Sigmoid colon (tissue), 7 donors: Measurements from ENCODE around the gene GPR3. TPM values are rescaled to one million over a fixed set of nuclear protein-coding genes. Genes with fewer than 3 reads are reported as not detected.

Experiments
- DNase-seq: peaks from one replicate; pipeline ENCODE4 v3.0.0-alpha.2; 2019
- H3K27ac ChIP-seq, 4 donors: fragments of 200-600 bp; sonication (generic); one replicate each; pipeline ENCODE4 v1.5.1; 2016 to 2019; ENCODE audit warnings: mild to moderate bottlenecking in 1 of 4
- H3K27me3 ChIP-seq, 3 donors: fragments of 200-600 bp; sonication (generic); one replicate each; pipeline ENCODE4 v1.5.1; 2019; ENCODE audit warnings: mild to moderate bottlenecking in 1 of 3
- H3K36me3 ChIP-seq, 4 donors: fragments of 200-600 bp; sonication (generic); one replicate each; pipeline ENCODE4 v1.5.1; 2016 to 2019
- H3K4me1 ChIP-seq, 4 donors: fragments of 200-600 bp; sonication (generic); one replicate each; pipeline ENCODE4 v1.5.1; 2017 to 2019
- H3K4me3 ChIP-seq, 4 donors: fragments of 200-600 bp; sonication (generic); one replicate each; pipeline ENCODE4 v1.5.1; 2017 to 2019; ENCODE audit warnings: mild to moderate bottlenecking in 2 of 4, moderate library complexity in 1 of 4
- H3K9me3 ChIP-seq, 4 donors: fragments of 200-600 bp in 3 of 4; sonication (generic) in 3 of 4; one replicate each; pipeline versions ENCODE4 v1.5.1 to v1.6.1; 2013 to 2019
- EP300 ChIP-seq, 4 donors: sonication (generic); formaldehyde crosslinking; IDR thresholded peaks; one replicate each; pipeline ENCODE4 v1.6.1; 2017; ENCODE audit warnings: antibody characterized with exemption in 4 of 4
- POLR2A ChIP-seq, 2 donors: fragments of 450-650 bp; IDR thresholded peaks; one replicate each; pipeline ENCODE4 v1.6.1; 2016; ENCODE audit warnings: antibody characterized with exemption in 2 of 2, mild to moderate bottlenecking in 2 of 2, moderate library complexity in 2 of 2
- POLR2AphosphoS5 ChIP-seq, 4 donors: sonication (generic); formaldehyde crosslinking; IDR thresholded peaks; one replicate each; pipeline ENCODE4 v1.6.1; 2017; ENCODE audit warnings: antibody characterized with exemption in 4 of 4
- WGBS, 2 donors: extraction: QIAGEN DNeasy Blood & Tissue Kit; methylation state at CpG; one replicate each; pipeline ENCODE4 v1.1.7; 2013; 5-methylcytosine and 5-hydroxymethylcytosine counted together
- intact Hi-C: fragments of 100-400 bp; cut with DNase I; formaldehyde crosslinking; loops from one replicate; pipeline ENCODE4 v1.15.1; 2023
- polyA plus RNA-seq, 3 donors: library from polyadenylated mRNA; stranded (reverse); fragments of 200-250 nt; gene quantifications; one replicate each; pipeline ENCODE4 v1.2.3, GENCODE V29; 2013
- total RNA-seq, 4 donors: library from RNA; depleted of rRNA; stranded (reverse); fragments of >200 nt; gene quantifications; one replicate each; pipeline ENCODE4 v1.1.0, GENCODE V29; 2016
- TF ChIP-seq, protein P1 (sequence below), 4 experiments: fragments of 450-650 bp in 3 of 4; fragments of 200-600 bp in 1 of 4; IDR thresholded peaks; one replicate each; pipeline ENCODE4 v1.5.1; 2016 to 2019; ENCODE audit warnings: antibody characterized with exemption in 4 of 4, mild to moderate bottlenecking in 3 of 4, moderate library complexity in 2 of 4
- donor health status: healthy with polysubstance abuse.
- donor health status: Bipolar disorder and iron deficiency.
- donor health status: healthy.

Gene GPR3
- total and polyA plus RNA-seq, 7 donors, result 0.36 to 2.0 (median 0.54) TPM; not detected in 4

- H3K4me1 ChIP-seq, result peaks cover 0 to 25% (median 24%) of the 10 kb centered on the region in 4 donors
- intact Hi-C loops, result no loop called here
- peaks cover 16 to 45% (median 32%) of the 10 kb centered on the region in 3 donors for H3K27me3 ChIP-seq
- no peak for DNase-seq
- H3K4me3 ChIP-seq, result no peak overlapping the region
- no peaks in the 10 kb centered on the region for H3K9me3 ChIP-seq
- no peak overlapping the region for H3K27ac ChIP-seq
- TF ChIP-seq, protein P1, sequence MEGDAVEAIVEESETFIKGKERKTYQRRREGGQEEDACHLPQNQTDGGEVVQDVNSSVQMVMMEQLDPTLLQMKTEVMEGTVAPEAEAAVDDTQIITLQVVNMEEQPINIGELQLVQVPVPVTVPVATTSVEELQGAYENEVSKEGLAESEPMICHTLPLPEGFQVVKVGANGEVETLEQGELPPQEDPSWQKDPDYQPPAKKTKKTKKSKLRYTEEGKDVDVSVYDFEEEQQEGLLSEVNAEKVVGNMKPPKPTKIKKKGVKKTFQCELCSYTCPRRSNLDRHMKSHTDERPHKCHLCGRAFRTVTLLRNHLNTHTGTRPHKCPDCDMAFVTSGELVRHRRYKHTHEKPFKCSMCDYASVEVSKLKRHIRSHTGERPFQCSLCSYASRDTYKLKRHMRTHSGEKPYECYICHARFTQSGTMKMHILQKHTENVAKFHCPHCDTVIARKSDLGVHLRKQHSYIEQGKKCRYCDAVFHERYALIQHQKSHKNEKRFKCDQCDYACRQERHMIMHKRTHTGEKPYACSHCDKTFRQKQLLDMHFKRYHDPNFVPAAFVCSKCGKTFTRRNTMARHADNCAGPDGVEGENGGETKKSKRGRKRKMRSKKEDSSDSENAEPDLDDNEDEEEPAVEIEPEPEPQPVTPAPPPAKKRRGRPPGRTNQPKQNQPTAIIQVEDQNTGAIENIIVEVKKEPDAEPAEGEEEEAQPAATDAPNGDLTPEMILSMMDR (IDR thresholded peaks at IDR 0.05), result no peak
- TF ChIP-seq POLR2A (IDR thresholded peaks at IDR 0.05), result no peak
- no peaks in the 10 kb centered on the region for H3K36me3 ChIP-seq
- 94 to 95% methylated on average over 8 of the region's 8 CpGs for WGBS, 2 donors
Observed at GRCh38 chr1:27346357-27346756, 46.1 kb upstream of the GPR3 start.

DNA sequence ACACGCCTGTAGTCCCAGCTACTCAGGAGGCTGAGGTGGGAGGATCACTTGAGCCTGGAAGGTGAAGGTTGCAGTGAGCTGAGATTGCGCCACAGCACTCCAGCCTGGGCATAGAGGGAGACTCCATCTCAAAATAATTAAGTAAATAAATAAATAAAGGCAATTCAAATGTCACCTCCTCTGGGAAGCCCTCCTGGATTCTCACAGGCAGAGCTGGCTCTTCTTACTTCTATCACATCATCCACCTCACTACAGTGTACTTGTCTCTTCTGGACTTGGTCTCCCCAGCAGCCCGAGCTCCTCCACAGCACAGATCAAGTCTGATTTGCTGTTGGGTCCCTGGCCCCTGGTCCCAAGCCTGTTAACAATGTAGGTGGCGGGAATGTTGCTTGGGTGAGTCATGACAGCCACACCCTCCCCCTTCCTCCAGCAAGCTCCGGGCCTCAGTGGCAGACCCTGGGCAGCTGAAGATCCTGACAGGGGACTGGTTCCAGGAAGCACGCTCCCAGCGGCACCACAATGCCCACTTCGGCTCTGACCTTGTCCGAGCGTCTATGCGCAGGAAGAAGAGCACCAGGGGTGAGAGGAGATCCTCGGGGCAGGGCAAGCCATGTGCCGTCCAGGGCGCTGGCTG lies 45.3 kb upstream of the GPR3 start:
- Histone ChIP-seq H3K9me3 (no peaks in the 10 kb centered on the region), H3K4me3 (no peak overlapping the region), H3K36me3 (no peaks in the 10 kb centered on the region), H3K27ac (no peak overlapping the region), H3K27me3 (peaks cover 16 to 46% (median 32%) of the 10 kb centered on the region in 3 donors), H3K4me1 (peaks cover 0 to 26% (median 25%) of the 10 kb centered on the region in 4 donors)
- intact Hi-C loops, result no loop called here
- 83 to 89% methylated on average over 14 of the region's 14 CpGs for WGBS, 2 donors
- no peak for DNase-seq
- TF ChIP-seq EP300 (IDR thresholded peaks at IDR 0.05) (no peak), POLR2AphosphoS5 (IDR thresholded peaks at IDR 0.05) (no peak), POLR2A (IDR thresholded peaks at IDR 0.05) (no peak)
- TF ChIP-seq, protein P1 (IDR thresholded peaks at IDR 0.05), result no peak

DNA sequence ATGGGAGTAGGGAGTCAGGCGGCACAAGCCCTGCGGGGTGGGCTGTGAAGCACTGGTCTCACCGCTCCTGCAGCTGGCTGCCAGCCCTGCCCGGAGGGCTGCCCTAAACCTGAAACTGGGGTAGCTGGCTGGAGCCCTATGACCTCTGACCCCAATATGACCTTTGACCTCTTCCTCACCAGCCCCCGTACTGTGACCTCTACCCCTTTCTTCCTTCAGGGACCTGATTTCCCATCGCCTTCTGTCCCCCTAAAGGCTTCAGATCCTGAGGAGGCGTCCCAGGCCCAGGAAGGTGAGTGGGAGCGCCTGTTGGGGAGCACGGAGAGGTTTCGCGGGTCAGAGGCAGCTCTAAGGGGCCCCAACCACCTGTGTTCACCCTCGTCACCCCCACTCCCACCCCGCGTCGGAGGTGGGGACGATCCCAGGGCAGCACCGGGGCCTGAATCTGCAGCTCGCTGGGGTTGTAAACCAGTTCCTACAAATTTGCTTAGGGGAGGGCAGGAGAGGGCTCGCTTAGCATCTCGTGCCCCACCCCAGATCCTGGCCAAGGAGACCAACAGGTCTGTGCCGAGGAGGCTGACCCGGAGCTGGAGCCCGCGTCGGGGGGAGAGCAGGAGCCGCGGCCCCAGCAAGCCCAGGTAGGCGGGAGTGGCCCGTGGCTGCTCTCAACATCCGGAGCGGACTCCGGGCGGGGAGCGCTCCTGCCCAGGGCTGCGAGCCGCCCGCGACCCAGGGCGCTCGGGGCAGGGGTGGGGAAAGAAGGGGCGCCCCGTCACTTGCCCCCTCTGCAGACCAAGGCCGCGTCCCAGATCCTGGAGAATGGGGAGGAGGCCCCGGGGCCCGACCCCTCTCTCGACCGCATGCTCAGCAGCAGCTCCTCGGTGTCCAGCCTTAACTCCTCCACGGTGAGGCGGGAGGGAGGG lies 43.3 kb upstream of the GPR3 start:
- intact Hi-C loops, result no loop called here
- no peak for DNase-seq
- peaks cover 0 to 10% (median 3%) of the 10 kb centered on the region in 4 donors for H3K36me3 ChIP-seq
- WGBS, 2 donors, result 15 to 36% methylated on average over 51 of the region's 51 CpGs
- H3K27ac ChIP-seq, result no peak overlapping the region
- H3K9me3 ChIP-seq, result no peaks in the 10 kb centered on the region
- peaks cover 0 to 26% (median 25%) of the 10 kb centered on the region in 4 donors for H3K4me1 ChIP-seq
- TF ChIP-seq, protein P1 (IDR thresholded peaks at IDR 0.05), result no peak
- TF ChIP-seq POLR2AphosphoS5 (IDR thresholded peaks at IDR 0.05) (peak in 1 of 4 donors; percentile 15), POLR2A (IDR thresholded peaks at IDR 0.05) (no peak)
- H3K4me3 ChIP-seq, result peak overlapping the region; percentile 29 to 50 (median 44)
- H3K27me3 ChIP-seq, result peaks cover 16 to 46% (median 32%) of the 10 kb centered on the region in 3 donors

- Histone ChIP-seq H3K9me3 (no peaks in the 10 kb centered on the region), H3K27ac (peak overlapping the region in 1 of 4 donors; percentile 39), H3K4me3 (peak overlapping the region; percentile 29 to 50 (median 44)), H3K36me3 (peaks cover 0 to 17% (median 7%) of the 10 kb centered on the region in 4 donors), H3K4me1 (peaks cover 0 to 26% (median 25%) of the 10 kb centered on the region in 4 donors), H3K27me3 (peaks cover 16 to 46% (median 32%) of the 10 kb centered on the region in 3 donors)
- intact Hi-C loops, result no loop called here
- no peak for DNase-seq
- WGBS, 2 donors, result 25 to 58% methylated on average over 84 of the region's 84 CpGs
- TF ChIP-seq POLR2A (IDR thresholded peaks at IDR 0.05), result no peak
- peak in 2 of 4 donors; percentile 17 to 52 for TF ChIP-seq POLR2AphosphoS5 (IDR thresholded peaks at IDR 0.05)
Observed at GRCh38 chr1:27349784-27350662, 42.4 kb upstream of the GPR3 start.
